ENCODE measurements around the gene PDE10A.

PDE10A gene

DNA sequence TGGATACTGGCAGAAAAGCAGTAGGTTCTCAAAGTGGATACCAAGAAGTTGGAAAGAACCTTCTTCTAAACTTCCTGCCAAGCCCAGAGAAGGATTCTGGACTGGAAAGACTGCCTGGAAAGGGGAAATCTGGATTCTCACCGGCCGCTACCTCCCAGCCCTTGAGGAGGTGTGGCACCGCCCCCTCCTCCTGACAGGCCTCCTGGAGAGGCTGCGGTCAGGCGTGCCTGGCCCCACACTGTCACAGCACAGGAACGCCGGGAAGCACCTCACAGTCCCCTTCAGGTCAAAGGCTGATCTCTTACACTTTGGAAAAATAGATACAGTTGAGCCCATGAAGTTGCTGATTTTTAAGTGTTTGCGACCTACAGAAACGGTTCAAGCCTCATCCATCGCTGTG, 16.3 kb upstream of the PDE10A start:
- Histone ChIP-seq H3K27me3 (ENCODE audit: control insufficient read depth in 5 of 5, insufficient read depth in 4 of 5, low read length in 5 of 5) (peaks cover 0 to 4% (median 0%) of the 10 kb centered on the region in 5 donors), H3K9me3 (ENCODE audit: control insufficient read depth in 5 of 5, low read length in 5 of 5) (no peaks in the 10 kb centered on the region), H3K9ac (ENCODE audit: low read length in 5 of 5) (no peak overlapping the region), H3K27ac (ENCODE audit: low read depth, low read length) (no peak overlapping the region), H3K36me3 (ENCODE audit: control insufficient read depth in 5 of 5, insufficient read depth in 5 of 5, low read length in 5 of 5) (no peaks in the 10 kb centered on the region), H3K4me3 (ENCODE audit: low read depth in 1 of 5, low read length in 5 of 5) (no peak overlapping the region), H3K4me1 (ENCODE audit: control insufficient read depth in 5 of 5, insufficient read depth in 5 of 5, low read length in 5 of 5) (peaks cover 0 to 5% (median 0%) of the 10 kb centered on the region in 5 donors)

DNA sequence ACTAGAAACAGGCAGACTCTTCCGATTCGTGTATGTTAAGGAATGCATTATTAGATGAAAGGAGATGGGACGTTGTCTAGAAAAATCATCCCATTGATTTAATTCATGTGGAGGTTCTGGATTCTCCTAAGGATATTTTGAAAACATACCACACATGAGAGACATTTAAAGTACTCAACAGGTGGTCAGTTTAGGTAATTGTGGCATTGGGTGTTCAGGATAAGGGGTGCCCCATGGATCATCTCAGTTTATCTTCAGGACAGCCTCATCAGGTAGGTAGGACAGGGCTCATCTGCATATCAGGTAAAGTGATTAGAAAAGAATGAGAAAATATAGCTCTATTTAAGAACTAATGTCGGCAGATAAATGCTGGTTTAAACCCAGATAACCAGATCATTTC, 15.9 kb upstream of the PDE10A start:
- peaks cover 0 to 5% (median 0%) of the 10 kb centered on the region in 5 donors for H3K4me1 ChIP-seq (ENCODE audit: control insufficient read depth in 5 of 5, insufficient read depth in 5 of 5, low read length in 5 of 5)
- peaks cover 0 to 4% (median 0%) of the 10 kb centered on the region in 5 donors for H3K27me3 ChIP-seq (ENCODE audit: control insufficient read depth in 5 of 5, insufficient read depth in 4 of 5, low read length in 5 of 5)
- no peak overlapping the region for H3K4me3 ChIP-seq (ENCODE audit: low read depth in 1 of 5, low read length in 5 of 5)

DNA sequence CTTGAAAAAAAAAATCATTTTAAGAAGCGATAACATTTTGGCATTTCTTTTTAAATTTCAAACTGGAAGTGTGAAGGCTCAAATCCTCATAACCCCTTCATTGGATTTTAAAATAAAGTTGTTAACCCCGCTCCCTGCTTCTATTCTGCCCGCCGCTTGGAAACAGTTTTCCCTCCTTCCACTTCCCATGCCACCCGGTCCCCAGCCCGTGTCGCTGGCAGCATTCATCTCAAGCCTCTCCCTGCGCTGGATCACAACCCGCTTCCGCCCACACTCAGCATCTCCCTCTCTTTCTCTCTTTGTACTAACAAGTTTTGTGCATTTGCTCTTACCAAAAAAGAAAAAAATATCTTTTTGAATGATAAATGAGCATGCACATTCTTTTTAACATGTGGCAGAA, 15.4 kb upstream of the PDE10A start:
- H3K9ac ChIP-seq (ENCODE audit: low read length in 5 of 5): no peak overlapping the region
- H3K4me3 ChIP-seq (ENCODE audit: low read depth in 1 of 5, low read length in 5 of 5): no peak overlapping the region
- H3K4me1 ChIP-seq (ENCODE audit: control insufficient read depth in 5 of 5, insufficient read depth in 5 of 5, low read length in 5 of 5): peaks cover 0 to 5% (median 0%) of the 10 kb centered on the region in 5 donors
- no peaks in the 10 kb centered on the region for H3K9me3 ChIP-seq (ENCODE audit: control insufficient read depth in 5 of 5, low read length in 5 of 5)
- no peak overlapping the region for H3K27ac ChIP-seq (ENCODE audit: low read depth, low read length)
- no peaks in the 10 kb centered on the region for H3K36me3 ChIP-seq (ENCODE audit: control insufficient read depth in 5 of 5, insufficient read depth in 5 of 5, low read length in 5 of 5)
- peaks cover 0 to 4% (median 0%) of the 10 kb centered on the region in 5 donors for H3K27me3 ChIP-seq (ENCODE audit: control insufficient read depth in 5 of 5, insufficient read depth in 4 of 5, low read length in 5 of 5)

More for the DNA sequence above, 15.9 kb upstream of the PDE10A start:
- H3K9ac ChIP-seq (ENCODE audit: low read length in 5 of 5): no peak overlapping the region
- no peaks in the 10 kb centered on the region for H3K36me3 ChIP-seq (ENCODE audit: control insufficient read depth in 5 of 5, insufficient read depth in 5 of 5, low read length in 5 of 5)
- no peak overlapping the region for H3K27ac ChIP-seq (ENCODE audit: low read depth, low read length)
- no peaks in the 10 kb centered on the region for H3K9me3 ChIP-seq (ENCODE audit: control insufficient read depth in 5 of 5, low read length in 5 of 5)

DNA sequence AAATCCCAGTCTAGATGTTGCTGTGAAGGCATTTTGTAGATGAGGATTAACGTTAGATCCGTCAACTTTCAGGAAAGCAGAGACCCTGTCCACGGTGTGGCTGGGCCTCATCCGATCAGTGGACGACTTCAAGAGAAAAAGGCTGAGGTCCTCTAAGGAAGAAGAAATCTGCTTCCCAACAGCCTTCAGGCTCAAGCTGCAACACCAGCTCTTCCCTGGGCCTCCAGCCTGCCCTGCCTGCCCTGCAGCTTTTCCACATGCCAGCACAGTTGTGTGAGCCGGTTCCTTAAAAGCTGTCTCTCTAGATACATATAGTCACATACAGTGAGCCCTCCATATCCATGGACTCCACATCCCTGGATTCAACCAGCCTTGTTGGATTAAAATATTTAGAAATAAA, 14.1 kb upstream of the PDE10A start:
- no peak overlapping the region for H3K4me3 ChIP-seq (ENCODE audit: low read depth in 1 of 5, low read length in 5 of 5)

DNA sequence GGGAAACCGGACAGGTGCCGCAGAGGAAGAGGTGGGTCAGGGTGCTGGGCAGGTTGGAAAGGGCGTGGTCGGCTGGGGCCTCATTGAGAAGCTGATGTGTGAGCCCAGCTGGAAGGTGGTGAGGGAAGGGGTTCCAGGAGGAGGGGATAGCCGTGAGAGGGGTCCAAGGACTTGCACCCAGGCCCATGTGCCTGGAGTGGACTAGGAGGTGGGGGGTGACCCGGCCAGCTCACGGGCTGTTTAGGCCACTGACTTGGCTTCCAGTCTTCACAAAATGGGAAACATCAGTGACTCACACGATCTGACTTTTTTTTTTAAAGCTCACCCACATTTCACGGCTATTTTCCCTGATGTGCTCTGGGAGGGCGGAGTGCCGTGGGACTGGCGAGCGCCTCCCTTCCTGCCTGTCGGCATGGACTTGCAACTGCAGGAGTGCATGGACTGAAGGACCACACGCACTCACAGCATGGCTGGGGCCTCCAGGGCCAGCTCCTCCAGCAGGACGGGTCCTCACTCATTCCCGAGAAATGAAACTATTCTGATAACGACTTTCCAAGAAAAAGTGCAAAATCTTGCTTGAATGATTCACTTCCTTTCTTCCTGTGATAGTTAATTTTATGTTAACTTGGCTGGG, 13.5 kb upstream of the PDE10A start:
- H3K9ac ChIP-seq (ENCODE audit: low read length in 5 of 5): no peak overlapping the region

More for the DNA sequence above, 14.1 kb upstream of the PDE10A start:
- H3K4me1 ChIP-seq (ENCODE audit: control insufficient read depth in 5 of 5, insufficient read depth in 5 of 5, low read length in 5 of 5): peaks cover 0 to 5% (median 0%) of the 10 kb centered on the region in 5 donors
- H3K36me3 ChIP-seq (ENCODE audit: control insufficient read depth in 5 of 5, insufficient read depth in 5 of 5, low read length in 5 of 5): no peaks in the 10 kb centered on the region
- no peak overlapping the region for H3K9ac ChIP-seq (ENCODE audit: low read length in 5 of 5)
- H3K27me3 ChIP-seq (ENCODE audit: control insufficient read depth in 5 of 5, insufficient read depth in 4 of 5, low read length in 5 of 5): peaks cover 0 to 4% (median 0%) of the 10 kb centered on the region in 5 donors
- H3K9me3 ChIP-seq (ENCODE audit: control insufficient read depth in 5 of 5, low read length in 5 of 5): no peaks in the 10 kb centered on the region
- no peak overlapping the region for H3K27ac ChIP-seq (ENCODE audit: low read depth, low read length)

DNA sequence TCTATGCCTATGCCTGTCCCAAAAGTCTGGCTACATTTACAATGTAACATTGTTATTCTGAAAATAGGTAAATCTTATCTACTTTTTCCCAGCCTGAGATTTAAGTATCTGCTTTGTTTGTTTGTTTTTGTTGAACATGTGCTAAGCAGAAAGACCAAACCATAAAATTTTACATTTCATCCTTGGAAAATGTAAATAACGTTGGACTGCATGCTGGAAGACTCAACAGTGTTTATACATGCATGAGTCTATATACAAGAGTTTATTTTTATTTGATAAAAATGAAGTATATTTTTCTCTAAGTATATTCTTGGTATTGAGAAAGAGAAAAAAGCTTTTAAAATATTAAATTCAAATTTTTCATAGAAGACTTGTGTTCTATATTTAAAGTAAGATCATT, 12.1 kb upstream of the PDE10A start:
- Histone ChIP-seq H3K4me1 (ENCODE audit: control insufficient read depth in 5 of 5, insufficient read depth in 5 of 5, low read length in 5 of 5) (peaks cover 0 to 5% (median 0%) of the 10 kb centered on the region in 5 donors), H3K27ac (ENCODE audit: low read depth, low read length) (no peak overlapping the region), H3K9me3 (ENCODE audit: control insufficient read depth in 5 of 5, low read length in 5 of 5) (no peaks in the 10 kb centered on the region), H3K36me3 (ENCODE audit: control insufficient read depth in 5 of 5, insufficient read depth in 5 of 5, low read length in 5 of 5) (no peaks in the 10 kb centered on the region), H3K27me3 (ENCODE audit: control insufficient read depth in 5 of 5, insufficient read depth in 4 of 5, low read length in 5 of 5) (peaks cover 0 to 4% (median 2%) of the 10 kb centered on the region in 5 donors), H3K9ac (ENCODE audit: low read length in 5 of 5) (no peak overlapping the region), H3K4me3 (ENCODE audit: low read depth in 1 of 5, low read length in 5 of 5) (no peak overlapping the region)

More for the DNA sequence above, 13.5 kb upstream of the PDE10A start:
- Histone ChIP-seq H3K27ac (ENCODE audit: low read depth, low read length) (no peak overlapping the region), H3K4me3 (ENCODE audit: low read depth in 1 of 5, low read length in 5 of 5) (no peak overlapping the region), H3K9me3 (ENCODE audit: control insufficient read depth in 5 of 5, low read length in 5 of 5) (no peaks in the 10 kb centered on the region), H3K36me3 (ENCODE audit: control insufficient read depth in 5 of 5, insufficient read depth in 5 of 5, low read length in 5 of 5) (no peaks in the 10 kb centered on the region), H3K27me3 (ENCODE audit: control insufficient read depth in 5 of 5, insufficient read depth in 4 of 5, low read length in 5 of 5) (peaks cover 0 to 4% (median 0%) of the 10 kb centered on the region in 5 donors), H3K4me1 (ENCODE audit: control insufficient read depth in 5 of 5, insufficient read depth in 5 of 5, low read length in 5 of 5) (peaks cover 0 to 5% (median 0%) of the 10 kb centered on the region in 5 donors)

DNA sequence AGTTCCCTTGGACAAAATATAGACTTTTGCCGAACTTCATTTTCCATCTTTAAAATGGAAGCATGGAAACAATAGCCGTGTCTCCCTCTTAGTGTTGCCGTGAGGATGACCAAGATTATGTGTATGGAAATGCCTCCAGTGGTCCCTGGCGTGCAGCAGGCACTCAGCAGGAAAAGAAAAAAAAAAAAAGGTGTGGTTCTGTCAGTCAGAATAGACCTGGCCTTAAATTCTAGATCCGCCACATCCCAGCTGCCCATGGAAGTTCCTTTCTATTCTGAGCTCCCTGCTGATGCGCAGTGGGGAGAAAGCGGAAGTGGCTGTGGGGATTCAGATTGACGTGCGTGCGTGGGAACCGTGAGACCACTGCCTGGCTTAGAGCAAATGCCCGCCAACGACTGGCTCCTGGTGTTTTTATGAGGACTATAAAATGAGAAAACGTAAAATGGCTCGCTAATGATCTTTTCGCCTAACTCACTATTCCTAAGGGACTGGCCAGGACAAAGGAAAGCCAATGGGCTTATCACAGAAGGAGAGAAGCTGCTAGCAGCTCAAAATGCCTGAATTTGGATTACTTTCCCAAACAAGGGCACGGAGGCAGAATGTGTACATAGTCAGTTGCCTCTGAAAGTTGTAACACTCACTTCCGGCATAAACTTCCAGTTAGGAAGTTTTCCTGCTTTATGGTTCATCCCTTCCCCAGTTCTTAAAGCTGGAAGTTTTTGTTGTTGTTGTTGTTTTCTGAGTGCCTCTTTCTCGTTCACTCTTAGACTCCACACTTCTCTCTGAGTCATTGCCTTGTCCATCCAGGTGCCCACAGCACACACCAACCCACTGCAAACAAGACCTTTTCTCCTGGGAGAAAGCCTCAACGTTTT, 11.4 kb upstream of the PDE10A start:
- Histone ChIP-seq H3K27ac (ENCODE audit: low read depth, low read length) (no peak overlapping the region), H3K4me1 (ENCODE audit: control insufficient read depth in 5 of 5, insufficient read depth in 5 of 5, low read length in 5 of 5) (peaks cover 0 to 5% (median 0%) of the 10 kb centered on the region in 5 donors), H3K9ac (ENCODE audit: low read length in 5 of 5) (no peak overlapping the region), H3K36me3 (ENCODE audit: control insufficient read depth in 5 of 5, insufficient read depth in 5 of 5, low read length in 5 of 5) (no peaks in the 10 kb centered on the region), H3K9me3 (ENCODE audit: control insufficient read depth in 5 of 5, low read length in 5 of 5) (no peaks in the 10 kb centered on the region), H3K27me3 (ENCODE audit: control insufficient read depth in 5 of 5, insufficient read depth in 4 of 5, low read length in 5 of 5) (peaks cover 0 to 5% (median 3%) of the 10 kb centered on the region in 5 donors), H3K4me3 (ENCODE audit: low read depth in 1 of 5, low read length in 5 of 5) (peak overlapping the region in 2 of 5 donors; percentile 15 to 20)

DNA sequence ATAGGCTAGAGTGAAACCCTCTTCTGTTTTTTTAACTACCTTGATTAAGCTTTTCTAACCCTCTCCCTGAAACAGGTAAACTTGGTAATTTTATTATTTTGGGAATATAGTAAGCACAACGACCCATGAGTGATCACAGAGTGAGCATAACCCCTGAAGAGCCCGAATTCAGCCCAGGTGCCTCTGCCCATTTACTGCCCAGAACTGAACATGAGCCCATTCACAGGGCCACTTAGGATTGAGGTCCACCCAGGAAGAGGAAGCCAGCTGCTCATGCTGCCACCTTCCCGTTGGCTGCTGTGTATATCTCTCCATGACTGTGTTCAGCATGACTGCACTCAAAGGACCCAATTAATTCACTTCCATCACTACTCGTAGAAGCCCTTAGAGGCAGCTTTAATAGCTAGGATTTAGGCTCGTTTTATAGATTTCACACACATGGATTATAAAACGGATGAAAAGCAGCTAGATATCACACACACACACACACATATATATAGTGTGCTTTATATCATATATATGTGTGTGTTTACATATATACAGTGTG, 8.3 kb upstream of the PDE10A start:
- H3K9ac ChIP-seq (ENCODE audit: low read length in 5 of 5): no peak overlapping the region
- H3K27ac ChIP-seq (ENCODE audit: low read depth, low read length): no peak overlapping the region
- peaks cover 3 to 12% (median 7%) of the 10 kb centered on the region in 5 donors for H3K27me3 ChIP-seq (ENCODE audit: control insufficient read depth in 5 of 5, insufficient read depth in 4 of 5, low read length in 5 of 5)
- H3K9me3 ChIP-seq (ENCODE audit: control insufficient read depth in 5 of 5, low read length in 5 of 5): no peaks in the 10 kb centered on the region
- H3K4me1 ChIP-seq (ENCODE audit: control insufficient read depth in 5 of 5, insufficient read depth in 5 of 5, low read length in 5 of 5): no peaks in the 10 kb centered on the region
- H3K4me3 ChIP-seq (ENCODE audit: low read depth in 1 of 5, low read length in 5 of 5): no peak overlapping the region
- H3K36me3 ChIP-seq (ENCODE audit: control insufficient read depth in 5 of 5, insufficient read depth in 5 of 5, low read length in 5 of 5): no peaks in the 10 kb centered on the region

DNA sequence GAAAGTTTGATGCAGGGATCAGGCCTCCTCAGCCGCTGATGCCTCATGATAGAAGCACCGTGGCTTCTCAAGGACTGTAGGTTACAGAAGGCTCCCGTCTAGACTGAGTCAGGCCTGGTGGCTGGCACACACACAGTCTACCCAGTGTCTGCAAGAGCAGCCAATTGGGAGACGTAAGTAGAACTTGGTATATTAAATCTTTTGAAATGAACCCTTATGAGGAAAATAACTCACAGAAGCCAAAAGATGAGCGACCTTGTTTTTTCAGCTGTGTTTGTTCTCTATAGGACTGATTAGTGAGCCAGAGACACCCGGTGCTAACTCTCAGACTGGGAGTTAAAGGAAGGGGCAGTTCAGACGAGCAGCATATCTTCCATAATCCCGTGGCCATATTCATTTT, 5.9 kb upstream of the PDE10A start:
- no peak overlapping the region for H3K27ac ChIP-seq (ENCODE audit: low read depth, low read length)
- no peaks in the 10 kb centered on the region for H3K9me3 ChIP-seq (ENCODE audit: control insufficient read depth in 5 of 5, low read length in 5 of 5)
- no peaks in the 10 kb centered on the region for H3K36me3 ChIP-seq (ENCODE audit: control insufficient read depth in 5 of 5, insufficient read depth in 5 of 5, low read length in 5 of 5)
- peaks cover 18 to 30% (median 25%) of the 10 kb centered on the region in 5 donors for H3K27me3 ChIP-seq (ENCODE audit: control insufficient read depth in 5 of 5, insufficient read depth in 4 of 5, low read length in 5 of 5)
- H3K4me1 ChIP-seq (ENCODE audit: control insufficient read depth in 5 of 5, insufficient read depth in 5 of 5, low read length in 5 of 5): peaks cover 0 to 8% (median 7%) of the 10 kb centered on the region in 5 donors
- no peak overlapping the region for H3K9ac ChIP-seq (ENCODE audit: low read length in 5 of 5)
- no peak overlapping the region for H3K4me3 ChIP-seq (ENCODE audit: low read depth in 1 of 5, low read length in 5 of 5)

DNA sequence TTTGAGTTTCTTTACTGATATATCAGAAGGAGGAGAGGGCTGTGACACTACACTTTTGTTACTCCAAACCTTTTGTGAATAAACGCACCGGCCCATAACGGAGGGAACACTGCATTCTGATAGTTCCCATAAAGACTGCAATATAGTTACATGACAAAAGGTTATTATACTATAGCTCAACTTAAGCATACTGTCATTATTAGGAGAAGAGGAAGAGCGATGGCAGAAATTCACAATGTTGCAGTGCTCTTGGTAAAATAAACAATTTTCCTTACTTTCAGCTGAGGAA, 2.3 kb upstream of the PDE10A start:
- H3K27me3 ChIP-seq (ENCODE audit: control insufficient read depth in 5 of 5, insufficient read depth in 4 of 5, low read length in 5 of 5): peaks cover 32 to 48% (median 34%) of the 10 kb centered on the region in 5 donors
- peaks cover 2 to 35% (median 31%) of the 10 kb centered on the region in 5 donors for H3K4me1 ChIP-seq (ENCODE audit: control insufficient read depth in 5 of 5, insufficient read depth in 5 of 5, low read length in 5 of 5)
- H3K4me3 ChIP-seq (ENCODE audit: low read depth in 1 of 5, low read length in 5 of 5): no peak overlapping the region
- no peaks in the 10 kb centered on the region for H3K36me3 ChIP-seq (ENCODE audit: control insufficient read depth in 5 of 5, insufficient read depth in 5 of 5, low read length in 5 of 5)
- H3K9ac ChIP-seq (ENCODE audit: low read length in 5 of 5): no peak overlapping the region
- no peak overlapping the region for H3K27ac ChIP-seq (ENCODE audit: low read depth, low read length)
- H3K9me3 ChIP-seq (ENCODE audit: control insufficient read depth in 5 of 5, low read length in 5 of 5): no peaks in the 10 kb centered on the region
